Astrocyte (in vitro differentiated cells and primary cell): ENCODE measurements around the gene CD247. TPM values are rescaled to one million over a fixed set of nuclear protein-coding genes. Genes with fewer than 3 reads are reported as not detected.

Experiments
- DNase-seq: peaks from one replicate; pipeline ENCODE4 v3.0.0-alpha.2; 2010; ENCODE audit warnings: low read depth
- FAIRE-seq: peaks from 2 replicates; lab custom pipeline; 2011; peaks lifted over from hg19 to GRCh38; lab: Jason Lieb, UNC
- H2AFZ ChIP-seq: 2 replicates; pipeline ENCODE4 v1.6.0; 2012; ENCODE audit warnings: low read depth, low read length, inconsistent platforms
- H3K27ac ChIP-seq: 2 replicates; pipeline ENCODE4 v1.5.1; 2011; ENCODE audit warnings: low read depth, low read length, inconsistent platforms
- H3K27me3 ChIP-seq: 2 replicates; pipeline ENCODE4 v1.6.0; 2011; ENCODE audit warnings: low read length, inconsistent platforms; ENCODE audit not compliant: insufficient read depth
- H3K36me3 ChIP-seq: 2 replicates; pipeline ENCODE4 v1.5.1; 2011; ENCODE audit warnings: low read length, inconsistent platforms; ENCODE audit not compliant: insufficient read depth
- H3K4me1 ChIP-seq: 2 replicates; pipeline ENCODE4 v1.5.1; 2011; ENCODE audit warnings: low read length, inconsistent platforms; ENCODE audit not compliant: insufficient read depth
- H3K4me2 ChIP-seq: 2 replicates; pipeline ENCODE4 v1.6.0; 2012; ENCODE audit warnings: low read length, inconsistent platforms
- H3K4me3 ChIP-seq: 2 replicates; pipeline ENCODE4 v1.5.1; 2011; ENCODE audit warnings: low read depth, mild to moderate bottlenecking, low read length, inconsistent platforms; ENCODE audit not compliant: insufficient read depth
- H3K79me2 ChIP-seq: 2 replicates; pipeline ENCODE4 v1.6.0; 2012; ENCODE audit warnings: mild to moderate bottlenecking, low read length, inconsistent platforms; ENCODE audit not compliant: insufficient read depth
- H3K9ac ChIP-seq: 2 replicates; pipeline ENCODE4 v1.6.0; 2012; ENCODE audit warnings: mild to moderate bottlenecking, low read length, inconsistent platforms
- H3K9me3 ChIP-seq: 2 replicates; pipeline ENCODE4 v1.5.1; 2012; ENCODE audit warnings: low read depth, mild to moderate bottlenecking, low read length, inconsistent platforms; ENCODE audit not compliant: insufficient read depth
- H4K20me1 ChIP-seq: 2 replicates; pipeline ENCODE4 v1.6.0; 2012; ENCODE audit warnings: low read length, inconsistent platforms; ENCODE audit not compliant: insufficient read depth
- H3K27ac Mint-ChIP-seq: one replicate; pipeline ENCODE4 v1.8.0; 2021; ENCODE audit warnings: mild to moderate bottlenecking, mixed read lengths; ENCODE audit not compliant: unreplicated experiment
- H3K27me3 Mint-ChIP-seq: one replicate; pipeline ENCODE4 v1.8.0; 2021; ENCODE audit warnings: low read depth, mixed read lengths; ENCODE audit not compliant: unreplicated experiment
- H3K36me3 Mint-ChIP-seq: one replicate; pipeline ENCODE4 v1.8.0; 2021; ENCODE audit warnings: low read depth, mixed read lengths; ENCODE audit not compliant: unreplicated experiment
- H3K4me1 Mint-ChIP-seq: one replicate; pipeline ENCODE4 v1.8.0; 2021; ENCODE audit warnings: low read depth, mixed read lengths; ENCODE audit not compliant: unreplicated experiment
- H3K4me3 Mint-ChIP-seq: one replicate; pipeline ENCODE4 v1.8.0; 2021; ENCODE audit warnings: mild to moderate bottlenecking, moderate library complexity, mixed read lengths; ENCODE audit not compliant: unreplicated experiment
- H3K9me3 Mint-ChIP-seq: one replicate; pipeline ENCODE4 v1.8.0; 2021; ENCODE audit warnings: mild to moderate bottlenecking, mixed read lengths; ENCODE audit not compliant: unreplicated experiment
- EZH2 ChIP-seq: IDR thresholded peaks from 2 replicates; pipeline ENCODE4 v1.6.1; 2012; ENCODE audit warnings: mild to moderate bottlenecking, low read length, inconsistent platforms; ENCODE audit not compliant: insufficient read depth
- total RNA-seq: library from RNA; stranded (reverse); gene quantifications from 2 replicates; pipeline ENCODE4 v1.2.1, GENCODE V29; 2021
- TF ChIP-seq, protein P1 (sequence below): IDR thresholded peaks from 2 replicates; pipeline ENCODE4 v1.5.1; 2011; ENCODE audit warnings: low read depth, mild to moderate bottlenecking, inconsistent platforms, low read length, moderate library complexity; ENCODE audit not compliant: insufficient read depth

The CD247 gene
- total RNA-seq, 1 donor from 2014 or later: not detected

DNA sequence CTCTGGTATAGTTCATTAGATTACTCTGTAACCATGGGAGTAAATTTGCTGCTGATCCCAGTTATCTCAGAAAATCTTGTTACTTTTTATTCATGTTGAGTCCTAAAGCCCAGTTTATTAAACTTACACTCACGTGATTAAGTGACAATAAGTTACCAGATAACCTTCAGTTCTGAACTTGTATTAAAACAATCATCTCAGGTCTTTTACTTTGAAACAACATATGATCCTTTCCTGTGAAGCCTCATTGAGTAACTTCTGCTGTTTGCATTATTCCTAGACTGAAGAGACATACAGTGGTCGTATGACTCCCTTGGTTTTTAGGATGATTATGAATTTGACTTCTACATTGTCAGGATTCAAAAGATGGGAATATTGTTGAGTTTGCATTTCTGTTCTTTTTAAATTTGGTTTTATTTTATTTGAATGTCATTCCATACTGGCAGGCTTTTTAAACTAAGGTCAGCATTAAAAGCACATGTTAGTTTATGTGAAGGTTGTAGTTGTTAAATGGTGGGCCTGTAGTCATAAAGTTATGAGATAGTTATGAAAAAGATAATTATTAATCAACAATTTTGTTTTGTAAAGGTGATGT is 117.9 kb downstream of the CD247 start:
- H3K27me3 ChIP-seq: no peaks in the 10 kb centered on the region
- H3K27ac ChIP-seq: no peak overlapping the region
- H3K4me3 ChIP-seq: no peak overlapping the region
- DNase-seq (no peak), FAIRE-seq (no peak)
- peaks cover 4% of the 10 kb centered on the region for H3K36me3 Mint-ChIP-seq
- no peaks in the 10 kb centered on the region for H3K36me3 ChIP-seq
- no peak overlapping the region for H3K4me3 Mint-ChIP-seq
- H3K4me1 Mint-ChIP-seq: no peaks in the 10 kb centered on the region
- H3K9ac ChIP-seq: no peak overlapping the region
- H3K4me1 ChIP-seq: no peaks in the 10 kb centered on the region
- H2AFZ ChIP-seq: no peak overlapping the region
- no peaks in the 10 kb centered on the region for H3K9me3 Mint-ChIP-seq
- no peak overlapping the region for H3K4me2 ChIP-seq
- no peaks in the 10 kb centered on the region for H3K27me3 Mint-ChIP-seq
- H3K27ac Mint-ChIP-seq: no peak overlapping the region
- no peaks in the 10 kb centered on the region for H3K9me3 ChIP-seq
- H4K20me1 ChIP-seq: no peaks in the 10 kb centered on the region
- TF ChIP-seq, protein P1, sequence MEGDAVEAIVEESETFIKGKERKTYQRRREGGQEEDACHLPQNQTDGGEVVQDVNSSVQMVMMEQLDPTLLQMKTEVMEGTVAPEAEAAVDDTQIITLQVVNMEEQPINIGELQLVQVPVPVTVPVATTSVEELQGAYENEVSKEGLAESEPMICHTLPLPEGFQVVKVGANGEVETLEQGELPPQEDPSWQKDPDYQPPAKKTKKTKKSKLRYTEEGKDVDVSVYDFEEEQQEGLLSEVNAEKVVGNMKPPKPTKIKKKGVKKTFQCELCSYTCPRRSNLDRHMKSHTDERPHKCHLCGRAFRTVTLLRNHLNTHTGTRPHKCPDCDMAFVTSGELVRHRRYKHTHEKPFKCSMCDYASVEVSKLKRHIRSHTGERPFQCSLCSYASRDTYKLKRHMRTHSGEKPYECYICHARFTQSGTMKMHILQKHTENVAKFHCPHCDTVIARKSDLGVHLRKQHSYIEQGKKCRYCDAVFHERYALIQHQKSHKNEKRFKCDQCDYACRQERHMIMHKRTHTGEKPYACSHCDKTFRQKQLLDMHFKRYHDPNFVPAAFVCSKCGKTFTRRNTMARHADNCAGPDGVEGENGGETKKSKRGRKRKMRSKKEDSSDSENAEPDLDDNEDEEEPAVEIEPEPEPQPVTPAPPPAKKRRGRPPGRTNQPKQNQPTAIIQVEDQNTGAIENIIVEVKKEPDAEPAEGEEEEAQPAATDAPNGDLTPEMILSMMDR: no peak
- TF ChIP-seq EZH2: no peak
- no peaks in the 10 kb centered on the region for H3K79me2 ChIP-seq

DNA sequence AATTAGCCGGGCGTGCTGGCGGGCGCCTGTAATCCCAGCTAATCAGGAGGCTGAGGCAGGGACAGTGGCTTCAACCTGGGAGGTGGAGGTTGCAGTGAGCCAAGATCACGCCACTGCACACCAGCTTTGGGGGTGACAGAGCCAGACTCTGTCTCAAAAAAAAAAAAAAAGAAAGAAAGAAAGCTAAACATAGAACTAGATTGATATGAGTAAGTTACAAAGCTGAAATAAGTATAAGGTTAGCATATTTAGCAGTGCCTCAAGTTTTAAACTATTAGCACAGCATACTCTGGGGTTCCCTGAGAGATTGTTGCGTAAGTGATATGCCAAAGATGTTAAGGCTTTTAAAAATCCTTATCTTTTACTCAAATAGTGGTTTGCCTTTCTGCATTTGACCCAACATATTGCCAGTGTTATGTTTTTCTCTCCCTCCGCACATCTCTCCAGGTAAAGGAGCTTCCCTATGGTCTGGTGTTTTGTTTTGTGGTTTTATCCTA is 126.1 kb downstream of the CD247 start:
- H3K4me3 Mint-ChIP-seq: no peak overlapping the region
- no peak for DNase-seq
- no peak for FAIRE-seq
- no peaks in the 10 kb centered on the region for H3K9me3 ChIP-seq
- no peak for TF ChIP-seq EZH2
- TF ChIP-seq, protein P1: no peak
- H4K20me1 ChIP-seq: no peaks in the 10 kb centered on the region
- no peaks in the 10 kb centered on the region for H3K27me3 ChIP-seq
- H3K4me2 ChIP-seq: no peak overlapping the region
- no peak overlapping the region for H3K9ac ChIP-seq
- no peaks in the 10 kb centered on the region for H3K79me2 ChIP-seq
- H3K27me3 Mint-ChIP-seq: no peaks in the 10 kb centered on the region
- H3K36me3 ChIP-seq: peaks cover 8% of the 10 kb centered on the region
- peaks cover 4% of the 10 kb centered on the region for H3K36me3 Mint-ChIP-seq
- H3K4me3 ChIP-seq: no peak overlapping the region
- no peaks in the 10 kb centered on the region for H3K4me1 Mint-ChIP-seq
- H3K4me1 ChIP-seq: no peaks in the 10 kb centered on the region
- H3K27ac Mint-ChIP-seq: no peak overlapping the region
- H3K9me3 Mint-ChIP-seq: peaks cover 2% of the 10 kb centered on the region
- H3K27ac ChIP-seq: no peak overlapping the region
- no peak overlapping the region for H2AFZ ChIP-seq

DNA sequence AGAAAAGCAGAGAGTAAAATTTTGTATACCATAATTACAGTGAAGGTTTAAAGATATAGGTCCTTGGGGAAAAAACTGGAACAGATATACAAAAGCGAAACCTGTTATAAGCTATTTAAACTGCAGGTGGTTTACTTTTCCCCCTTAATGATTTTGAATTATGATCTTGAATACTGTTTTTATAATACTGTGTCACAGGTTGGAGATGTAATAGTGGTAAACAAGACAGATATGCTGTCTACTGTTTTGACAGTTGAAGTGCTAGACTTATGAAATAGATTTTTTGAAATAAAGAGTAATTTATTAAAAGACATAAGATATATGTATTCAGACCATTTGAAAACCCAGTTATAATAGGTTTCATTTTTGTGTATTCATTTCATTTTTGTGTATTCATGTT is 129.4 kb downstream of the CD247 start:
- no peak for DNase-seq
- Mint-ChIP-seq H3K27me3 (no peaks in the 10 kb centered on the region), H3K4me3 (no peak overlapping the region), H3K36me3 (peaks cover 8% of the 10 kb centered on the region), H3K27ac (no peak overlapping the region), H3K9me3 (peaks cover 2% of the 10 kb centered on the region), H3K4me1 (no peaks in the 10 kb centered on the region)
- Histone ChIP-seq H2AFZ (no peak overlapping the region), H3K9ac (no peak overlapping the region), H3K79me2 (no peaks in the 10 kb centered on the region), H3K4me1 (no peaks in the 10 kb centered on the region), H3K9me3 (no peaks in the 10 kb centered on the region), H3K4me3 (no peak overlapping the region), H3K36me3 (peaks cover 12% of the 10 kb centered on the region), H3K4me2 (no peak overlapping the region), H3K27ac (no peak overlapping the region), H3K27me3 (no peaks in the 10 kb centered on the region), H4K20me1 (no peaks in the 10 kb centered on the region)
- FAIRE-seq: no peak
- TF ChIP-seq EZH2: no peak
- TF ChIP-seq, protein P1: no peak
